Measurements from ENCODE around the gene TCF4.

TCF4 gene

DNA sequence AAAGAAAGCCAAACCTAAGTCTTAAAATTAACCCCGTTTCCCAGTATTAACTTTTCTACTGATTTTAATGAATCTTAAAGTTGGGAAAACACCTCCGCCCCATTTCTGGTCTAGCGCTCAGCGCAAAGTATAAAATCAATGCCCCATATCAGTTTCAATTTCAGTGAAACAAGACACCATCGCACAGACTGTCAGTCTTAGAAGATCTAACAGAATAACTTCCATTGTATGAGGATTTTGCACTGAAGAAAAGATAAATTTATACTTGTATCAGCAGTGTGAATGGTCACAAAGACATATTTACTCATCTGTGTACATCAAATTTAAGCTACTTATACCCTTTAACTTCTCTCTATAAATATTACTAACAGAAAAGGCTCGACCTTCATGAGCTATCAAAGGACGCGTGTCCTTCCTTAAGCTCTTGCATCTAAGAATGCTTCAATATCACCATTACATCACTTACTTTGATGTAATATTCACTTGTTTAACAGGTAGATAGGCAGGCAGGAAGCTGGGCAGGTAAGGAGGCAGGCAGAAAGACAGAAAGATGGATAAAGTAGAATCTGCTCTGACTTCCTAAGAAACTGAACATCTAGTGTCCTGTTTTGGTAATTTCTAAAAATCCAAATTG is 183.0 kb downstream of the TCF4 start:
- no peak for DNase-seq (ENCODE audit: low read depth)
- TF ChIP-seq CTCF (IDR thresholded peaks at IDR 0.05; ENCODE audit: insufficient read depth, low read depth, low read length, missing control alignments), result no peak
- no peak overlapping the region for H3K4me3 ChIP-seq (ENCODE audit: low read length)

DNA sequence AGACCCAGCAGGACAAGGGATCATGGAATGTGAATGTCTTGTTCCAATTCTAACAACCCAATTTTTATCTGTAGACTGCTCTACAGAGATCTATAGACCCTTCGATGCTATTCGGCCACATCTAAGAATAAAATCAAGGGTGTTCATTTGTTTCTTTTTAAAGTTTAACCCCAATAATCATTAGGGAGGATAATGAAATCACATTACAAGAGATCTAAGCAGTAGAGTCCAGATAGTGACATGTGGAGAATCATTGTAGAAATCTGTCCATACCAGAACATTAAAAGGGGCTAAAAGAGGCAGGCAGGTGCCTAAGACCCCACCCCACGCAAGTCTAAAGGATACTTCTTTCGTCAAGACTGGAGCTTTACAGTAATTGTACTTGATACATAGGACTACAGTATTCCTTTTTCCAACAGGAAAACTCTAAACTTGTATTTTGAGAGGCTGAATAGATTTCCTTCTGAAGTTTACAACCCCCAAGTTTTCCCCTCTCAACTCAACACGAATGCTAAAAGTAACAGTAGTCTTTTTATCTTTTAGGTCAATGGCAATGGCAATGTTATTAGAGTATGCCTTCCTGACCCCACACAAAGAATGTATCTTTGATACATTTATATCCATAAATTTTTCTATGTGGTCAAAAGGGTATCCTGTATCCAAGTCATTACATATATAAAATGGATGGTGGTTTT is 183.7 kb downstream of the TCF4 start:
- H3K4me3 ChIP-seq (ENCODE audit: low read length), result no peak overlapping the region
- DNase-seq (ENCODE audit: low read depth), result no peak
- no peak for TF ChIP-seq CTCF (IDR thresholded peaks at IDR 0.05; ENCODE audit: insufficient read depth, low read depth, low read length, missing control alignments)

DNA sequence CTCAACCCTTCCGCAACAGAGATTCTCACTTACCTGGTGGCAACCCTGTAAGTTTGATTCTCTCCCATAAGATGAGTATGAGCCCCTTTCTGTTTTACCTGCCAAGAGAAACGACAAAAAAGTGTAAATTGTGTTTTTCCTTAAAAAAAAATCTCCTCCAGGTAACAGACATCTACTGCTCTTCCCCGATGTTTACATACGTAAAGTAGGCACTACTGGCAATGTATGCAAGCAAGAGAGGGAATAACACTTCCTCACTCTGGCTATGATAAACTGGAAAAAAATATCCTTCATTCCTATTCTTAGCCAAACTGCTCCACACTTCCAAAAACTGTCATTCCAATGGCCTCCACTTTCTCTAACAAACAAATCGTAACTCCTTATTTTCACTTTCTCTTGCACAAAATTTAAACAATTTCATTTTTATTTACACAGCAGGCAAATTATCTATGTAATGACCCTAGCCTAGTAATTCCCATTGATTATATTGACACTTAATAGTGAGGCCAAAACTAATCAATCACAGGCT is 184.5 kb downstream of the TCF4 start:
- DNase-seq (ENCODE audit: low read depth), result no peak
- H3K4me3 ChIP-seq (ENCODE audit: low read length), result no peak overlapping the region
- TF ChIP-seq CTCF (IDR thresholded peaks at IDR 0.05; ENCODE audit: insufficient read depth, low read depth, low read length, missing control alignments), result no peak

DNA sequence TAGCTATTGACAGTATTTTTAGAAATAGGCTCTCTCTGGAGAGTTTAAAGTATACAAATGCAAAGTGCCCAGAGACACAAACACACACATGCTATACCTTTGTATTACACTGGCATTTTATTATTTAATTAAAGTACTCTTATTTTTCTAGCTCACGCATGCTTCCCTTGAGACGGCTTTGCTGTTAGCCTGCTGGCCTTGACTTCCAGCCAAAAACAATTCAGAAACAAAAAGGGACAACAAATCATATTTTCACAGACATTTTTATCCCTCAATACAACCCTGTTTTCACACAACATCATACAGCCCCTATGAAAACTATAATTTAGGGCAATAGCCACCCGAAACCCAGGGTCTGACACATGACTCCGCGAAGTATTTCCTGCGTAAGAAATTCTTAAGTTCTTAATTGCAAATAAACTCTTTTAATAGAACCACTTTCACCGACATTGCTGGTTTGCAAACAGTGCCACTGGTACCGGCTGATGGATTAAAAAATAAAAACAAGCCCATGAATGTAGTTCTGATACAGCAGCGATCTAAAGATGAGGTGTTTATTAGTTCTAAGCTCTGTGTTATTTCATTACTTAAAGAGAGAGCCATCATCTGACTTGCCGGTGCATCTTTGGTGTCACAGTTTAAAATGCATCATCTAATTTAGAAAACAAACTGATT is 185.1 kb downstream of the TCF4 start:
- no peak for TF ChIP-seq CTCF (IDR thresholded peaks at IDR 0.05; ENCODE audit: insufficient read depth, low read depth, low read length, missing control alignments)
- H3K4me3 ChIP-seq (ENCODE audit: low read length), result no peak overlapping the region
- DNase-seq (ENCODE audit: low read depth), result no peak

- no peak for TF ChIP-seq CTCF (IDR thresholded peaks at IDR 0.05; ENCODE audit: insufficient read depth, low read depth, low read length, missing control alignments)
- DNase-seq (ENCODE audit: low read depth), result no peak
- no peak overlapping the region for H3K4me3 ChIP-seq (ENCODE audit: low read length)
These were observed 186.3 kb downstream of the TCF4 start for GRCh38 chr18:55401638-55402191.

GRCh38 chr18:55400590-55401541 is 187.1 kb downstream of the TCF4 start:
- no peak for DNase-seq (ENCODE audit: low read depth)
- H3K4me3 ChIP-seq (ENCODE audit: low read length), result no peak overlapping the region
- TF ChIP-seq CTCF (IDR thresholded peaks at IDR 0.05; ENCODE audit: insufficient read depth, low read depth, low read length, missing control alignments), result no peak

Measured in epithelial cell of esophagus (primary cell).